Ascending aorta (tissue), 2 donors: Measurements from ENCODE around the gene SETBP1. TPM values are rescaled to one million over a fixed set of nuclear protein-coding genes. Genes with fewer than 3 reads are reported as not detected.

Experiments used
- DNase-seq, 2 donors: peaks; one replicate each; pipeline ENCODE4 v3.0.0-alpha.2; 2019; ENCODE audit warnings: low spot score in 2 of 2
- H3K27ac ChIP-seq, 2 donors: fragments of 200-600 bp; sonication (generic); one replicate each; pipeline ENCODE4 v1.5.1; 2016 to 2017; ENCODE audit warnings: mild to moderate bottlenecking in 1 of 2
- H3K27me3 ChIP-seq: fragments of 200-600 bp; sonication (generic); one replicate; pipeline ENCODE4 v1.5.1; 2017
- H3K36me3 ChIP-seq, 2 donors: fragments of 200-600 bp; sonication (generic); one replicate each; pipeline ENCODE4 v1.5.1; 2016
- H3K4me1 ChIP-seq, 2 donors: fragments of 200-600 bp; sonication (generic); one replicate each; pipeline ENCODE4 v1.5.1; 2016 to 2017; ENCODE audit warnings: mild to moderate bottlenecking in 1 of 2
- H3K4me3 ChIP-seq, 2 donors: fragments of 200-600 bp; sonication (generic); one replicate each; pipeline ENCODE4 v1.5.1; 2016 to 2017; ENCODE audit warnings: mild to moderate bottlenecking in 1 of 2
- H3K9me3 ChIP-seq, 2 donors: fragments of 200-600 bp; sonication (generic); one replicate each; pipeline ENCODE4 v1.5.1; 2016
- intact Hi-C: fragments of 100-400 bp; cut with DNase I; formaldehyde crosslinking; loops from one replicate; pipeline ENCODE4 v1.15.1; 2023
- total RNA-seq: library from RNA; depleted of rRNA; stranded (reverse); fragments of >200 nt; gene quantifications from one replicate; pipeline ENCODE4 v1.1.0, GENCODE V29; 2016
- TF ChIP-seq, protein P1 (sequence below), 3 experiments: fragments of 200-600 bp in 2 of 3; fragments of 450-650 bp in 1 of 3; sonication (generic) in 2 of 3; IDR thresholded peaks; one replicate each; pipeline ENCODE4 v1.5.1; 2016 to 2019; ENCODE audit warnings: antibody characterized with exemption in 3 of 3, mild to moderate bottlenecking in 1 of 3, moderate library complexity in 1 of 3

Gene SETBP1
- total RNA-seq, 1 donor from 2014 or later = 23.5 TPM

- Histone ChIP-seq H3K4me3 (no peak overlapping the region), H3K27ac (no peak overlapping the region), H3K9me3 (no peaks in the 10 kb centered on the region), H3K27me3 (no peaks in the 10 kb centered on the region), H3K36me3 (peaks cover 0 to 1% of the 10 kb centered on the region in 2 donors), H3K4me1 (peaks cover 0 to 6% of the 10 kb centered on the region in 2 donors)
- TF ChIP-seq, protein P1, sequence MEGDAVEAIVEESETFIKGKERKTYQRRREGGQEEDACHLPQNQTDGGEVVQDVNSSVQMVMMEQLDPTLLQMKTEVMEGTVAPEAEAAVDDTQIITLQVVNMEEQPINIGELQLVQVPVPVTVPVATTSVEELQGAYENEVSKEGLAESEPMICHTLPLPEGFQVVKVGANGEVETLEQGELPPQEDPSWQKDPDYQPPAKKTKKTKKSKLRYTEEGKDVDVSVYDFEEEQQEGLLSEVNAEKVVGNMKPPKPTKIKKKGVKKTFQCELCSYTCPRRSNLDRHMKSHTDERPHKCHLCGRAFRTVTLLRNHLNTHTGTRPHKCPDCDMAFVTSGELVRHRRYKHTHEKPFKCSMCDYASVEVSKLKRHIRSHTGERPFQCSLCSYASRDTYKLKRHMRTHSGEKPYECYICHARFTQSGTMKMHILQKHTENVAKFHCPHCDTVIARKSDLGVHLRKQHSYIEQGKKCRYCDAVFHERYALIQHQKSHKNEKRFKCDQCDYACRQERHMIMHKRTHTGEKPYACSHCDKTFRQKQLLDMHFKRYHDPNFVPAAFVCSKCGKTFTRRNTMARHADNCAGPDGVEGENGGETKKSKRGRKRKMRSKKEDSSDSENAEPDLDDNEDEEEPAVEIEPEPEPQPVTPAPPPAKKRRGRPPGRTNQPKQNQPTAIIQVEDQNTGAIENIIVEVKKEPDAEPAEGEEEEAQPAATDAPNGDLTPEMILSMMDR (IDR thresholded peaks at IDR 0.05) = no peak
- no peak for DNase-seq
- intact Hi-C loops = loop anchor here (5.0 kb wide), 1 partner anchor 41 kb away; no protein-coding TSS in a partner anchor
Measured at GRCh38 chr18:44958455-44958854, 277.8 kb downstream of the SETBP1 start.

DNA sequence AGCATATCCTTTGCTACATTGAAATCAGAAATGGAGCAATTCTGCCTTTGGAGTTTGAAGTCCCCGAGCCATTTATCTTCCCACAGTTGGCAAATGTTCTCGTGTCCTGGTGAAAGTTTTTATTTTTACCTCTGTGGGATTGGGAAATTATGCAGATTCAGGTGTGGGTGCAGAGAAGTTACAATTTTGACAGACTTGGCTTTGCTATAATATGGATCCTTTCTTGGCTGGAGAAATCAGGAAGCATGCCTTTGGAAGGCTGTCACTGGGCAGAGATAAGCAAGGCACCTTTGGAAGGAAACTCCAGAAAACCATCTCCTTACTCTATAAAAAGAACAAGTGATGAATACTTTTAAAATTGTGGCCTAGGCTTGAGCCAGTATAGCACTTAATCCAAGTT, 278.3 kb downstream of the SETBP1 start:
- peaks cover 0 to 6% of the 10 kb centered on the region in 2 donors for H3K4me1 ChIP-seq
- no peaks in the 10 kb centered on the region for H3K9me3 ChIP-seq
- H3K36me3 ChIP-seq = no peaks in the 10 kb centered on the region
- intact Hi-C loops = loop anchor here (5.0 kb wide), 1 partner anchor 42 kb away; no protein-coding TSS in a partner anchor
- DNase-seq = no peak
- TF ChIP-seq, protein P1 (IDR thresholded peaks at IDR 0.05) = no peak
- no peaks in the 10 kb centered on the region for H3K27me3 ChIP-seq
- no peak overlapping the region for H3K27ac ChIP-seq
- H3K4me3 ChIP-seq = no peak overlapping the region

- H3K4me3 ChIP-seq = no peak overlapping the region
- peaks cover 0 to 6% of the 10 kb centered on the region in 2 donors for H3K4me1 ChIP-seq
- H3K27me3 ChIP-seq = no peaks in the 10 kb centered on the region
- no peaks in the 10 kb centered on the region for H3K9me3 ChIP-seq
- DNase-seq = no peak
- intact Hi-C loops = no loop called here
- TF ChIP-seq, protein P1 (IDR thresholded peaks at IDR 0.05) = no peak
- no peak overlapping the region for H3K27ac ChIP-seq
- no peaks in the 10 kb centered on the region for H3K36me3 ChIP-seq
Measured at GRCh38 chr18:44960580-44960979, 279.9 kb downstream of the SETBP1 start.

GRCh38 chr18:44961288-44961995, 280.8 kb downstream of the SETBP1 start:
- Histone ChIP-seq H3K27me3 (no peaks in the 10 kb centered on the region), H3K9me3 (no peaks in the 10 kb centered on the region), H3K4me3 (no peak overlapping the region), H3K4me1 (peaks cover 0 to 6% of the 10 kb centered on the region in 2 donors), H3K27ac (no peak overlapping the region), H3K36me3 (no peaks in the 10 kb centered on the region)
- no peak for DNase-seq
- TF ChIP-seq, protein P1 (IDR thresholded peaks at IDR 0.05) = no peak
- intact Hi-C loops = no loop called here

- TF ChIP-seq, protein P1 (IDR thresholded peaks at IDR 0.05) = no peak
- no peak overlapping the region for H3K4me3 ChIP-seq
- H3K4me1 ChIP-seq = peaks cover 0 to 11% of the 10 kb centered on the region in 2 donors
- H3K27me3 ChIP-seq = no peaks in the 10 kb centered on the region
- no peaks in the 10 kb centered on the region for H3K9me3 ChIP-seq
- no peak for DNase-seq
- no peak overlapping the region for H3K27ac ChIP-seq
- no peaks in the 10 kb centered on the region for H3K36me3 ChIP-seq
- intact Hi-C loops = no loop called here
Measured at GRCh38 chr18:44967599-44967998, 286.9 kb downstream of the SETBP1 start.
